B cell (primary cell): ENCODE measurements around the gene AK9. TPM values are rescaled to one million over a fixed set of nuclear protein-coding genes. Genes with fewer than 3 reads are reported as not detected.

Source experiments
- ATAC-seq: fragments of 200-7000 bp; cut with Tn5 transposase; one replicate; pipeline ENCODE4 v1.10.0; 2021; ENCODE audit warnings: low read depth, mild to moderate bottlenecking, moderate number of reproducible peaks, moderate library complexity
- CTCF ChIA-PET: fragments of 350-600 bp; sonication (Branson Sonifier 250); formaldehyde crosslinking; loops from one replicate; lab custom pipeline; 2021; ENCODE audit warnings: antibody characterized with exemption, inconsistent platforms; lab: Charles Lee
- POLR2A ChIA-PET: fragments of 350-600 bp; sonication (Branson Sonifier 250); formaldehyde crosslinking; loops from one replicate; lab custom pipeline; 2021; ENCODE audit warnings: antibody characterized with exemption; lab: Charles Lee
- DNase-seq: peaks from one replicate; pipeline ENCODE4 v3.0.0; 2013
- H2AFZ ChIP-seq: 2 replicates; pipeline ENCODE4 v1.6.1; 2012; ENCODE audit warnings: mild to moderate bottlenecking, low read depth, low read length; ENCODE audit not compliant: insufficient read depth, poor library complexity, severe bottlenecking
- H3K27ac ChIP-seq, 2 donors: 1 replicate in 1 of 2; 2 replicates in 1 of 2; pipeline ENCODE4 v1.5.1; 2012 to 2013; ENCODE audit warnings: low read length in 2 of 2, mild to moderate bottlenecking in 2 of 2, moderate library complexity in 1 of 2
- H3K27me3 ChIP-seq, 4 experiments: fragments of 200-600 bp in 1 of 4; sonication (generic) in 1 of 4; replicated peaks in 1 of 4; 1 replicate in 2 of 4; 2 replicates in 2 of 4; pipeline versions ENCODE4 v1.6.1 to v1.7.0; 2013 to 2016; ENCODE audit warnings: low read length in 3 of 4, mild to moderate bottlenecking in 2 of 4, mixed read lengths in 1 of 4, moderate library complexity in 1 of 4; ENCODE audit not compliant: insufficient read depth in 4 of 4, control insufficient read depth in 3 of 4; ENCODE audit errors: control extremely low read depth in 1 of 4
- H3K36me3 ChIP-seq, 2 experiments: replicated peaks in 1 of 2; 1 replicate in 1 of 2; 2 replicates in 1 of 2; pipeline versions ENCODE4 v1.6.1 to v1.7.1; 2013; ENCODE audit warnings: low read length in 1 of 2; ENCODE audit not compliant: insufficient read depth in 2 of 2, control insufficient read depth in 1 of 2; ENCODE audit errors: control extremely low read depth in 1 of 2, extremely low read depth in 1 of 2
- H3K4me1 ChIP-seq, 2 donors: fragments of 200-600 bp in 1 of 2; sonication (generic) in 1 of 2; 1 replicate in 1 of 2; 2 replicates in 1 of 2; pipeline versions ENCODE4 v1.5.1 to v1.6.1; 2013 to 2017; ENCODE audit warnings: low read length in 2 of 2; ENCODE audit not compliant: control insufficient read depth in 2 of 2, insufficient read depth in 2 of 2
- H3K4me2 ChIP-seq: replicated peaks from 2 replicates; pipeline ENCODE3; 2012; ENCODE audit warnings: mild to moderate bottlenecking, low read depth, low read length; ENCODE audit not compliant: poor library complexity, severe bottlenecking
- H3K4me3 ChIP-seq, 5 experiments: fragments of 200-600 bp in 1 of 5; sonication (generic) in 1 of 5; 1 replicate in 3 of 5; 2 replicates in 2 of 5; pipeline versions ENCODE4 v1.5.1 to v1.7.0; 2011 to 2016; ENCODE audit warnings: low read length in 4 of 5, mild to moderate bottlenecking in 4 of 5, low read depth in 2 of 5, control low read depth in 1 of 5, moderate library complexity in 1 of 5; ENCODE audit not compliant: insufficient read depth in 1 of 5; ENCODE audit errors: control extremely low read depth in 1 of 5, extremely low read depth in 1 of 5
- H3K79me2 ChIP-seq: fragments of 200-600 bp; sonication (generic); one replicate; pipeline ENCODE4 v1.6.0; 2016; ENCODE audit warnings: low read length; ENCODE audit not compliant: control insufficient read depth, insufficient read depth
- H3K9ac ChIP-seq: fragments of 200-600 bp; sonication (generic); 2 replicates; pipeline ENCODE4 v1.6.1; 2017; ENCODE audit warnings: mild to moderate bottlenecking, low read length, moderate library complexity
- H3K9me3 ChIP-seq, 3 donors: one replicate each; pipeline versions ENCODE4 v1.6.1 to v1.7.1; 2013; ENCODE audit warnings: low read length in 2 of 3; ENCODE audit not compliant: control insufficient read depth in 2 of 3, insufficient read depth in 1 of 3; ENCODE audit errors: control extremely low read depth in 1 of 3
- H4K20me1 ChIP-seq: 2 replicates; pipeline ENCODE4 v1.6.0; 2012; ENCODE audit warnings: mild to moderate bottlenecking, low read length; ENCODE audit not compliant: insufficient read depth, control insufficient read depth, poor library complexity, severe bottlenecking
- H3K27ac Mint-ChIP-seq: one replicate; pipeline ENCODE4 v1.8.0; 2021; ENCODE audit warnings: mixed read lengths
- H3K27me3 Mint-ChIP-seq: one replicate; pipeline ENCODE4 v1.8.0; 2021; ENCODE audit warnings: mixed read lengths
- H3K4me1 Mint-ChIP-seq: one replicate; pipeline ENCODE4 v1.8.0; 2021; ENCODE audit warnings: mixed read lengths
- H3K4me3 Mint-ChIP-seq: one replicate; pipeline ENCODE4 v1.8.0; 2021; ENCODE audit warnings: mixed read lengths
- H3K9me3 Mint-ChIP-seq: one replicate; pipeline ENCODE4 v1.8.0; 2022; ENCODE audit warnings: mixed read lengths; ENCODE audit not compliant: insufficient read depth
- CTCF ChIP-seq: fragments of 200-600 bp; IDR thresholded peaks from one replicate; pipeline ENCODE4 v1.8.0; 2022; ENCODE audit warnings: antibody characterized with exemption, mild to moderate bottlenecking
- EZH2 ChIP-seq: IDR thresholded peaks from 2 replicates; pipeline ENCODE4 v1.6.1; 2012; ENCODE audit warnings: borderline replicate concordance, low read depth, mild to moderate bottlenecking, moderate library complexity, low read length; ENCODE audit not compliant: insufficient read depth, poor library complexity, severe bottlenecking
- WGBS: methylation state at CpG from one replicate; pipeline ENCODE4 v1.1.5; 2013; ENCODE audit warnings: missing lambda C conversion rate; ENCODE audit not compliant: insufficient coverage; 5-methylcytosine and 5-hydroxymethylcytosine counted together
- intact Hi-C: fragments of 100-400 bp; cut with micrococcal nuclease; formaldehyde crosslinking; loops from one replicate; pipeline ENCODE4 v1.10.0; 2022
- polyA plus RNA-seq: library from polyadenylated mRNA; depleted of rRNA; stranded (reverse); fragments of >200 nt; gene quantifications from 2 replicates; pipeline ENCODE4 v1.2.3, GENCODE V29; 2012
- total RNA-seq, 2 donors: library from RNA; stranded (reverse); fragments of 120-200 nt in 1 of 2; gene quantifications; 1 replicate in 1 of 2; 2 replicates in 1 of 2; pipeline versions ENCODE4 v1.2.3 to v1.2.4, GENCODE V29; 2013 to 2022

Gene AK9
- total and polyA plus RNA-seq, 2 donors (not counting 1 experiment from before 2014, with no cell fraction given), result 6.4 to 26.5 TPM

- ChIA-PET CTCF (interaction anchor here (1.9 to 6.4 kb wide), 3 partner anchors 13 to 587 kb away, joined by 5 to 55 read pairs (median 28); partner anchors contain the start of genes CD164, PPIL6 and SMPD2), POLR2A (interaction anchor here (0.7 to 5.5 kb wide), 3 partner anchors 9 to 27 kb away, joined by 3 to 26 read pairs (median 4); no protein-coding TSS in a partner anchor)
- intact Hi-C loops, result loop anchor here (10.0 kb wide), 2 partner anchors 752 to 1422 kb away; partner anchors contain the start of gene AMD1
- H3K27me3 ChIP-seq, result no peaks in the 10 kb centered on the region
- Mint-ChIP-seq H3K27ac (peak overlapping the region; percentile 99), H3K4me3 (peak overlapping the region; percentile 95), H3K4me1 (peaks cover 85% of the 10 kb centered on the region), H3K9me3 (no peaks in the 10 kb centered on the region), H3K27me3 (no peaks in the 10 kb centered on the region)
- WGBS, result 95% methylated on average over 2 of the region's 2 CpGs
- ATAC-seq (no peak), DNase-seq (peak; percentile 31)
- no peaks in the 10 kb centered on the region for H3K9me3 ChIP-seq
- H3K27ac ChIP-seq, result peak overlapping the region; percentile 98 to 99
- no peak overlapping the region for H3K9ac ChIP-seq
- no peak overlapping the region for H2AFZ ChIP-seq
- no peak overlapping the region for H3K4me3 ChIP-seq
- peaks cover 42% of the 10 kb centered on the region for H3K79me2 ChIP-seq
- peak overlapping the region; percentile 95 for H3K4me2 ChIP-seq
- peaks cover 0 to 34% of the 10 kb centered on the region in 2 experiments for H3K36me3 ChIP-seq
- peaks cover 85 to 88% of the 10 kb centered on the region in 2 donors for H3K4me1 ChIP-seq
- H4K20me1 ChIP-seq, result peaks cover 7% of the 10 kb centered on the region
- TF ChIP-seq EZH2 (no peak), CTCF (no peak)
Observed at GRCh38 chr6:109453156-109453555, 237.8 kb downstream of the AK9 start.

DNA sequence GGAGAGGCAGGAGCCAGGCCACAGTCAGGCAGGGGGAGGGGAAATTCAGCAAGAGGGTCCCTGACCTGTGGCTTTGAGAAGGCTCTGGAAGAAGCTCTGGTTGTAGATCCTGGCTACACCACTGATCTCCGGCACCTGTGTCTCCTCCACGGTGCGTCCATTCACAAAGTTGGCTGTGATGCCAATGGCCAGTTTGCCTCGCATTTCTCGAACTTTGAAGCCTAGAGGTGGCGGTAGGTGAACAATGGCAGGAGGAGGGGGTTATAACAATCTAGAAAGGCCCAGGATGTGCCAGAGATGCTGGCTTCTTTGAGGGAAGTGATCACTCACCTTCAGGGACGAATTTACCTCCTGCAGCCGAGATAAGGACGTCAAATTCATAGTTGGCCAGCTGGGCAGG is 238.8 kb downstream of the AK9 start:
- Mint-ChIP-seq H3K4me1 (peaks cover 85% of the 10 kb centered on the region), H3K27ac (peak overlapping the region; percentile 99), H3K4me3 (peak overlapping the region; percentile 52), H3K9me3 (no peaks in the 10 kb centered on the region), H3K27me3 (no peaks in the 10 kb centered on the region)
- no peak overlapping the region for H3K4me3 ChIP-seq
- intact Hi-C loops, result loop anchor here (10.0 kb wide), 2 partner anchors 753 to 1423 kb away; partner anchors contain the start of gene AMD1
- ATAC-seq (no peak), DNase-seq (no peak)
- WGBS, result 97% methylated on average over 8 of the region's 9 CpGs
- ChIA-PET POLR2A (interaction anchor here (0.7 to 5.5 kb wide), 3 partner anchors 8 to 11 kb away, joined by 3 to 26 read pairs (median 21); partner anchors contain the start of genes PPIL6 and SMPD2), CTCF (interaction anchor here (1.2 to 6.4 kb wide), 2 partner anchors 12 to 70 kb away, joined by 4 to 55 read pairs; partner anchors contain the start of genes CD164, PPIL6 and SMPD2)
- peaks cover 0 to 35% of the 10 kb centered on the region in 2 experiments for H3K36me3 ChIP-seq
- H3K9ac ChIP-seq, result no peak overlapping the region
- peaks cover 47% of the 10 kb centered on the region for H3K79me2 ChIP-seq
- H3K4me2 ChIP-seq, result peak overlapping the region; percentile 4
- peaks cover 9% of the 10 kb centered on the region for H4K20me1 ChIP-seq
- no peaks in the 10 kb centered on the region for H3K9me3 ChIP-seq
- TF ChIP-seq CTCF (no peak), EZH2 (no peak)
- H3K27me3 ChIP-seq, result no peaks in the 10 kb centered on the region
- H2AFZ ChIP-seq, result no peak overlapping the region
- peaks cover 81 to 84% of the 10 kb centered on the region in 2 donors for H3K4me1 ChIP-seq
- peak overlapping the region in 1 of 2 donors; percentile 98 for H3K27ac ChIP-seq
